Measurements from ENCODE around the gene OST4. TPM values are rescaled to one million over a fixed set of nuclear protein-coding genes. Genes with fewer than 3 reads are reported as not detected.

The OST4 gene
- total and polyA plus RNA-seq, 4 donors = 219 to 750 (median 396) TPM

DNA sequence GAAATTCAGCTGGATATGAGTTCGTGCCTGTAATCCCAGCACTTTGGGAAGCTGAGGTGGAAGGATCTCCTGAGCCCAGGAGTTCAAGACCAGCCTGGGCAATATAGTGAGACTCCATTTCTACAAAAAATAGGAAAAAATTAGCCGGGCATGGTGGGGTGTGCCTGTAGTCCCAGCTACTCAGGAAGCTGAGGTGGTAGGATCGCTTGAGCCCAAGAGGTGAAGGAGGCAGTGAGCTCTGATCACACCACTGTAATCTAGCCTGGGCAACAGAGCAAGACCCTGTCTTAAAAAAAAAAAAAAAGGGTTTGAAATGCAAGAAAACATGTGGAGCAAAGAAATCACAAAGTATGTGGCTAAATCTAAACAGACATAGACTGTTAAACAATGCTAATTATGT lies 37.6 kb upstream of the OST4 start:
- no peak for ATAC-seq (ENCODE audit: low FRiP score)
- no peak overlapping the region for H3K4me3 ChIP-seq (ENCODE audit: low read length in 2 of 2)
- H3K27ac ChIP-seq (ENCODE audit: low read depth in 1 of 2, low read length in 2 of 2) = no peak overlapping the region
- no peaks in the 10 kb centered on the region for H3K9me3 ChIP-seq (ENCODE audit: control insufficient read depth, low read length)
- no peaks in the 10 kb centered on the region for H3K4me1 ChIP-seq (ENCODE audit: control insufficient read depth in 1 of 2, insufficient read depth in 2 of 2, low read length in 2 of 2)
- intact Hi-C loops (cut with DNase I) = no loop called here
- DNase-seq = no peak
- 91 to 95% methylated on average over 3 of the region's 3 CpGs for WGBS, 2 donors
- H3K36me3 ChIP-seq (ENCODE audit: control insufficient read depth in 1 of 2, insufficient read depth in 2 of 2, low read length in 1 of 2) = no peaks in the 10 kb centered on the region
- no peaks in the 10 kb centered on the region for H3K27me3 ChIP-seq (ENCODE audit: control insufficient read depth in 1 of 2, insufficient read depth in 2 of 2, low read length in 1 of 2)

DNA sequence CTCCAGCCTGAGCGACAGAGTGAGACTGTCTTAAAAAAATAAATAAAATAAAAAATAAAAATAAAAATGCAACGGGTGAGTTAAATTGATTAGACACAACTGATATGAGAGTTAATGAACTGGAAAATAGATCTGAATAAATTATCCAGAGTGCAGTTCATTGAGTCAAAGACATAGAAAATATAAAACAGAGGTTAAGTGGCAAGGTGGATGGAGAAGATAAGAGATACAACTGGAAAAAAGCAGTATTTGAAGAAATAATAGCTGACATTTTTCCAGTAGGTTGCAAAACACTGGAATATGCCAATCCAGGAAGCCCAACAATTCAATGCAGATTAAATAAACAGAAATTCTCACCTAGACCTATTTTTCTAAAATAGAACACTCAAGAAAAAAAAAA lies 36.8 kb upstream of the OST4 start:
- DNase-seq = no peak
- no peaks in the 10 kb centered on the region for H3K36me3 ChIP-seq (ENCODE audit: control insufficient read depth in 1 of 2, insufficient read depth in 2 of 2, low read length in 1 of 2)
- H3K4me1 ChIP-seq (ENCODE audit: control insufficient read depth in 1 of 2, insufficient read depth in 2 of 2, low read length in 2 of 2) = no peaks in the 10 kb centered on the region
- H3K27me3 ChIP-seq (ENCODE audit: control insufficient read depth in 1 of 2, insufficient read depth in 2 of 2, low read length in 1 of 2) = no peaks in the 10 kb centered on the region
- no peaks in the 10 kb centered on the region for H3K9me3 ChIP-seq (ENCODE audit: control insufficient read depth, low read length)
- intact Hi-C loops (cut with DNase I) = no loop called here
- 74 to 78% methylated on average over 2 of the region's 2 CpGs for WGBS, 2 donors
- no peak overlapping the region for H3K27ac ChIP-seq (ENCODE audit: low read depth in 1 of 2, low read length in 2 of 2)
- no peak for ATAC-seq (ENCODE audit: low FRiP score)
- no peak overlapping the region for H3K4me3 ChIP-seq (ENCODE audit: low read length in 2 of 2)

DNA sequence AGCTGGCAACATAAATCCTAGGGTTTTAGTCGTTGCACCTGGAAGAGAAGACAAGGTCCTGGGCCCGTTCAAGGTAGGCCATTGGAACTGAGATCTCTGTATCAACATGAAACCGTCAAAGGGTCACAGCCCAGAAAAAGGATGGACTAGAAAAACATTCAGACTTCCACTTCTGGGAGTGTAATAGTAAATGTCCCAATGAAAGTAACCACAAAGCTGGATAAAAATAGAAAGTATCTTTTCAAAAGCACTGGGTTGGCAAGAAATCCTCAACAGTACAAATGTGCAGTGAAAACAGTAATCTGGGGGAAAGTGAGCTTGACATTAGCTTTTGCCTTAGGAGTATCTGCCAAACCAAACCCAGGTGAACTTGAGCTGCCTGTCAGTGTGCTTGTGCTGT lies 34.5 kb upstream of the OST4 start:
- DNase-seq = no peak
- Histone ChIP-seq H3K27me3 (ENCODE audit: control insufficient read depth in 1 of 2, insufficient read depth in 2 of 2, low read length in 1 of 2) (no peaks in the 10 kb centered on the region), H3K9me3 (ENCODE audit: control insufficient read depth, low read length) (no peaks in the 10 kb centered on the region), H3K27ac (ENCODE audit: low read depth in 1 of 2, low read length in 2 of 2) (no peak overlapping the region), H3K4me1 (ENCODE audit: control insufficient read depth in 1 of 2, insufficient read depth in 2 of 2, low read length in 2 of 2) (no peaks in the 10 kb centered on the region), H3K4me3 (ENCODE audit: low read length in 2 of 2) (no peak overlapping the region), H3K36me3 (ENCODE audit: control insufficient read depth in 1 of 2, insufficient read depth in 2 of 2, low read length in 1 of 2) (no peaks in the 10 kb centered on the region)
- WGBS, 2 donors = 52 to 63% methylated on average over 3 of the region's 3 CpGs
- intact Hi-C loops (cut with DNase I) = no loop called here
- ATAC-seq (ENCODE audit: low FRiP score) = no peak

DNA sequence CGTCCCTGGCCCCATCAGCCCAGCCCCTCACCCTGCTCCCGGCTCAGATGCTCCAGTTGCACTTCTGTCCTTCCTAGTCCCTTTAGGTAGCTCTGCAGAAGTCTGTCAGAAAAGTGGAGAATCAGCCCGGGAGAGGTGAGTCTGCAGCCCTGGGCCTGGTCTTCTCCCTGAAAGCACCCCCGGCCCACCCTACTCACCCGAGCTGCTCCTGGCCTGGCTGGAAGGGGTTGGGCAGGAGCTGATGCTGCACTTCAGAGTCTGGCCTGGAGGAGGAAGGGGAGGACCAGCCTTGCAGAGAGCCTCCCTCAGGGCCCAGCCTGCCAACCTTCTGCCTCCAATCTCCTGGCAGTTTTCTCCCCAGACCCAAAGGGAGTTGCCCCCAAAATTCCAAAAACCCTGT lies 30.9 kb upstream of the OST4 start:
- Histone ChIP-seq H3K27ac (ENCODE audit: low read depth in 1 of 2, low read length in 2 of 2) (no peak overlapping the region), H3K9me3 (ENCODE audit: control insufficient read depth, low read length) (no peaks in the 10 kb centered on the region), H3K4me3 (ENCODE audit: low read length in 2 of 2) (no peak overlapping the region), H3K27me3 (ENCODE audit: control insufficient read depth in 1 of 2, insufficient read depth in 2 of 2, low read length in 1 of 2) (no peaks in the 10 kb centered on the region), H3K4me1 (ENCODE audit: control insufficient read depth in 1 of 2, insufficient read depth in 2 of 2, low read length in 2 of 2) (no peaks in the 10 kb centered on the region), H3K36me3 (ENCODE audit: control insufficient read depth in 1 of 2, insufficient read depth in 2 of 2, low read length in 1 of 2) (no peaks in the 10 kb centered on the region)
- WGBS, 2 donors = 75 to 76% methylated on average over 5 of the region's 5 CpGs
- no peak for DNase-seq
- intact Hi-C loops (cut with DNase I) = loop anchor here in 1 of 2 donors (2.0 kb wide), 1 partner anchor 178 kb away; no protein-coding TSS in a partner anchor
- no peak for ATAC-seq (ENCODE audit: low FRiP score)

DNA sequence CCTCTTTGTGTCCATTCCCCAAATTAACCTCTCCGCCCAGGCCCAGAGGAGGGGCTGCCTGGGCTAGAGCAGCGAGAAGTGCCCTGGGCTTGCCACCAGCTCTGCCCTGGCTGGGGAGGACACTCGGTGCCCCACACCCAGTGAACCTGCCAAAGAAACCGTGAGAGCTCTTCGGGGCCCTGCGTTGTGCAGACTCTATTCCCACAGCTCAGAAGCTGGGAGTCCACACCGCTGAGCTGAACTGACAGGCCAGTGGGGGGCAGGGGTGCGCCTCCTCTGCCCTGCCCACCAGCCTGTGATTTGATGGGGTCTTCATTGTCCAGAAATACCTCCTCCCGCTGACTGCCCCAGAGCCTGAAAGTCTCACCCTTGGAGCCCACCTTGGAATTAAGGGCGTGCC lies 28.6 kb upstream of the OST4 start:
- no peaks in the 10 kb centered on the region for H3K9me3 ChIP-seq (ENCODE audit: control insufficient read depth, low read length)
- H3K36me3 ChIP-seq (ENCODE audit: control insufficient read depth in 1 of 2, insufficient read depth in 2 of 2, low read length in 1 of 2) = no peaks in the 10 kb centered on the region
- ATAC-seq (ENCODE audit: low FRiP score) (no peak), DNase-seq (no peak)
- no peak overlapping the region for H3K27ac ChIP-seq (ENCODE audit: low read depth in 1 of 2, low read length in 2 of 2)
- no peak overlapping the region for H3K4me3 ChIP-seq (ENCODE audit: low read length in 2 of 2)
- H3K4me1 ChIP-seq (ENCODE audit: control insufficient read depth in 1 of 2, insufficient read depth in 2 of 2, low read length in 2 of 2) = no peaks in the 10 kb centered on the region
- intact Hi-C loops (cut with DNase I) = no loop called here
- no peaks in the 10 kb centered on the region for H3K27me3 ChIP-seq (ENCODE audit: control insufficient read depth in 1 of 2, insufficient read depth in 2 of 2, low read length in 1 of 2)
- WGBS, 2 donors = 83% methylated on average over 10 of the region's 10 CpGs

DNA sequence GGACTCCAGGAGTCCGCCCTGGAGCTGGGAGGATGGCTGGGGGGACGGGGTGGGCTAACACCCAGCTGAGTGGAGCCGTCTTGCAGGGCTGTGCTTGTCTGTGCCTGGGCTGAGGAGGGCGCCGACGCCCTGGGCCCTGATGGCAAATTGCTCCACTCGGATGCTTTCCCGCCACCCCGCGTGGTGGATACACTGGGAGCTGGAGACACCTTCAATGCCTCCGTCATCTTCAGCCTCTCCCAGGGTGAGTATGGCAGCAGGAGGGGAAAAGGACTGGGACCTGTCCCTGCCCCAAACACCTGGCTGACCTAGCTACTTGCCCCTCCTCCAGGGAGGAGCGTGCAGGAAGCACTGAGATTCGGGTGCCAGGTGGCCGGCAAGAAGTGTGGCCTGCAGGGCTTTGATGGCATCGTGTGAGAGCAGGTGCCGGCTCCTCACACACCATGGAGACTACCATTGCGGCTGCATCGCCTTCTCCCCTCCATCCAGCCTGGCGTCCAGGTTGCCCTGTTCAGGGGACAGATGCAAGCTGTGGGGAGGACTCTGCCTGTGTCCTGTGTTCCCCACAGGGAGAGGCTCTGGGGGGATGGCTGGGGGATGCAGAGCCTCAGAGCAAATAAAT lies 28.0 kb upstream of the OST4 start:
- Histone ChIP-seq H3K9me3 (ENCODE audit: control insufficient read depth, low read length) (no peaks in the 10 kb centered on the region), H3K27ac (ENCODE audit: low read depth in 1 of 2, low read length in 2 of 2) (no peak overlapping the region), H3K4me1 (ENCODE audit: control insufficient read depth in 1 of 2, insufficient read depth in 2 of 2, low read length in 2 of 2) (no peaks in the 10 kb centered on the region), H3K4me3 (ENCODE audit: low read length in 2 of 2) (no peak overlapping the region), H3K36me3 (ENCODE audit: control insufficient read depth in 1 of 2, insufficient read depth in 2 of 2, low read length in 1 of 2) (no peaks in the 10 kb centered on the region), H3K27me3 (ENCODE audit: control insufficient read depth in 1 of 2, insufficient read depth in 2 of 2, low read length in 1 of 2) (no peaks in the 10 kb centered on the region)
- intact Hi-C loops (cut with DNase I) = loop anchor here (2.0 to 10.0 kb wide), 3 partner anchors 93 to 181 kb away; no protein-coding TSS in a partner anchor
- ATAC-seq (ENCODE audit: low FRiP score) (no peak), DNase-seq (no peak)
- WGBS, 2 donors = 92% methylated on average over 19 of the region's 19 CpGs

DNA sequence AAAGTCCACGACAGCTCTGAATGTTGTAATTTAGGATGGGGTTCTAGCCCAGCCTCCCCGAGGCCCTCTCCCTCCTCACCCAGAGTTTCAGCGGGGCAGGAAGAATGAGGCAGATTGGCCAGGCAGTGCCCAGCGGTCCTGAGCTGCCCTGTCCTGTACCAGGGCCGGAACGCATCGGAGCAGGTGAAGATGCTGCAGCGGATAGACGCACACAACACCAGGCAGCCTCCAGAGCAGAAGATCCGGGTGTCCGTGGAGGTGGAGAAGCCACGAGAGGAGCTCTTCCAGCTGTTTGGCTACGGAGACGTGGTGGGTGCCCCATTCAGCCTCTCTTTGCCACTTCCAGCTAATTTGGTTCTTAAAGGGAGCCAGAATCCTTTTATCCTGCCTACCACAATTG lies 25.9 kb upstream of the OST4 start:
- no peak for ATAC-seq (ENCODE audit: low FRiP score)
- Histone ChIP-seq H3K36me3 (ENCODE audit: control insufficient read depth in 1 of 2, insufficient read depth in 2 of 2, low read length in 1 of 2) (no peaks in the 10 kb centered on the region), H3K4me1 (ENCODE audit: control insufficient read depth in 1 of 2, insufficient read depth in 2 of 2, low read length in 2 of 2) (no peaks in the 10 kb centered on the region), H3K4me3 (ENCODE audit: low read length in 2 of 2) (no peak overlapping the region), H3K9me3 (ENCODE audit: control insufficient read depth, low read length) (no peaks in the 10 kb centered on the region), H3K27me3 (ENCODE audit: control insufficient read depth in 1 of 2, insufficient read depth in 2 of 2, low read length in 1 of 2) (no peaks in the 10 kb centered on the region), H3K27ac (ENCODE audit: low read depth in 1 of 2, low read length in 2 of 2) (no peak overlapping the region)
- DNase-seq = no peak
- intact Hi-C loops (cut with DNase I) = loop anchor here (5.0 to 10.0 kb wide), 2 partner anchors 95 to 97 kb away; no protein-coding TSS in a partner anchor
- WGBS, 2 donors = 90 to 92% methylated on average over 14 of the region's 14 CpGs

DNA sequence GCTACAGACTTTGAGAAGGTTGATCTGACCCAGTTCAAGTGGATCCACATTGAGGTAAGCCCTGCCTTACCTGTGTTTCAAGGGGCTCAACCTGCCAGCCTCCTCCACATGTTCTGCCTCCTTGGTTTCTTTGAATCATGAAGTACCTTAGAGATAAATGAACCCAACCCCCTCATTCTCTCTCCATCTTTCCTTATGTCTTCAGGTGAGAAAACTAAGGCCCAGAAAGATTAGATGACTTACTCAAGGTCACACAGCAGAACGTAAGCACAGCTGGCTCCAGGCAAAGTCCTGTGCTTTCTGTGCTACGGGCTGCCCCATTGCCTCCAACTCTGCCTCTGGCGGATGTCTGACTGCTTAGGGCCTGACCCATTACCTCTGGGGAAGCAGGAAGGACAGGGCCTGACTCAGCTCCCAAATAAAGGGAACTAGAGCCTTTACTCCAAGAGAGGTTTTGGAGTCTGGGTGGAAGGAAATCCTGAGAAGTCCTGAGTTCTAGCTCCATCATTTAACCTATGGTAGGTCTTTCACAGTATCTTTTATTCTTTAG lies 25.4 kb upstream of the OST4 start:
- no peak overlapping the region for H3K27ac ChIP-seq (ENCODE audit: low read depth in 1 of 2, low read length in 2 of 2)

More for the DNA sequence above, 25.4 kb upstream of the OST4 start:
- 75 to 89% methylated on average over 3 of the region's 3 CpGs for WGBS, 2 donors
- DNase-seq (no peak), ATAC-seq (ENCODE audit: low FRiP score) (no peak)
- no peaks in the 10 kb centered on the region for H3K4me1 ChIP-seq (ENCODE audit: control insufficient read depth in 1 of 2, insufficient read depth in 2 of 2, low read length in 2 of 2)
- no peaks in the 10 kb centered on the region for H3K27me3 ChIP-seq (ENCODE audit: control insufficient read depth in 1 of 2, insufficient read depth in 2 of 2, low read length in 1 of 2)
- no peaks in the 10 kb centered on the region for H3K36me3 ChIP-seq (ENCODE audit: control insufficient read depth in 1 of 2, insufficient read depth in 2 of 2, low read length in 1 of 2)
- H3K4me3 ChIP-seq (ENCODE audit: low read length in 2 of 2) = no peak overlapping the region
- intact Hi-C loops (cut with DNase I) = loop anchor here (5.0 to 10.0 kb wide), 2 partner anchors 95 to 98 kb away; no protein-coding TSS in a partner anchor
- H3K9me3 ChIP-seq (ENCODE audit: control insufficient read depth, low read length) = no peaks in the 10 kb centered on the region

Measured in aorta (tissue), 5 donors.